ENCODE measurements around the gene RPL5.

Gene RPL5

DNA sequence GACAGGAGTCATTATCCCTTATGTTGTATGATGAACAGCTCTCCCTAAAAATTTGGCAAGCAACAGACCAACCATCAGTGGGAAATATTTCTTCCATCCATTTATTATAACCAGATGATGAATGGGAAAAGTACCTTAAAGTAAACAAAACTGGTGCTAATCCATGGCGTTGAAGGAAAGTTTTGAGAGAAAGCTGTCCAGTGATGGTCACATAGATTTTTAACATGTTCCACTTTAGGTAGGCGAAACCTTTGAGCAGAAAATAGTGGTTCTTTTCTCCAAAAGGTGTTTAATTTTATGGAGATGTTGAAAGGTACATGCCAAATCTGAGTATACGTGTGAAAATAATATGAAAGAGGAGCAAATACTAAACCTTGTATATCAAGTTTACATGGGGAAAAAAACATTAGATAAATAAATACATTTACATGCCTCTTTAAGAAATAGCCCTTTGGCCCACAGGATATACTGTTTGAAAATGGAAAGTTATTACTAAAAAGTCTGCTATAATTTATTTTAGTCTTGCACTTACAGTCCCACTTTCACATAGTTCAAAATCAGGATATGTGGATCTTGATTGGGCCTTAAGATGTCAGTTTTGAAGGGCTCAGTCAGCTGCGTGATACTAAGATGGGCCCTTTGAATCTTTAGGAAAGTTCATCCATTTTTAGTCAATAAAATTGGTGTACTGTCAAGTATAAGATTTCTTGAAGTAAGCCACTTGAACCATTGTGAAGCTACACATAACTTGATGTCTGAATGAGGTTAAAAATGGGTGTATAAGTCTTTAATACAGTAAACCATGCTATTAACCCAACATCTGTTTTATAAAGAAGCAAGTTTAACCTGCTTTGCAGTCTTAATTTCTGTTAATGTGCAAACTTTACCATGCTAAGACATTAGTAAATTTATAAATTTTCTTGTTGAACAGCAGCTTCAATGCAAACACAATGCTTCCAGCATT lies 10.5 kb downstream of the RPL5 start:
- TF ChIP-seq, protein P1, sequence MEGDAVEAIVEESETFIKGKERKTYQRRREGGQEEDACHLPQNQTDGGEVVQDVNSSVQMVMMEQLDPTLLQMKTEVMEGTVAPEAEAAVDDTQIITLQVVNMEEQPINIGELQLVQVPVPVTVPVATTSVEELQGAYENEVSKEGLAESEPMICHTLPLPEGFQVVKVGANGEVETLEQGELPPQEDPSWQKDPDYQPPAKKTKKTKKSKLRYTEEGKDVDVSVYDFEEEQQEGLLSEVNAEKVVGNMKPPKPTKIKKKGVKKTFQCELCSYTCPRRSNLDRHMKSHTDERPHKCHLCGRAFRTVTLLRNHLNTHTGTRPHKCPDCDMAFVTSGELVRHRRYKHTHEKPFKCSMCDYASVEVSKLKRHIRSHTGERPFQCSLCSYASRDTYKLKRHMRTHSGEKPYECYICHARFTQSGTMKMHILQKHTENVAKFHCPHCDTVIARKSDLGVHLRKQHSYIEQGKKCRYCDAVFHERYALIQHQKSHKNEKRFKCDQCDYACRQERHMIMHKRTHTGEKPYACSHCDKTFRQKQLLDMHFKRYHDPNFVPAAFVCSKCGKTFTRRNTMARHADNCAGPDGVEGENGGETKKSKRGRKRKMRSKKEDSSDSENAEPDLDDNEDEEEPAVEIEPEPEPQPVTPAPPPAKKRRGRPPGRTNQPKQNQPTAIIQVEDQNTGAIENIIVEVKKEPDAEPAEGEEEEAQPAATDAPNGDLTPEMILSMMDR (IDR thresholded peaks at IDR 0.05; ENCODE audit: low read depth, low read length), result no peak
- in situ Hi-C loops (cut with HindIII; ENCODE audit: low sequenced_read_pairs), result no loop called here
- DNase-seq (ENCODE audit: low read depth, low spot score), result no peak
- H3K4me3 ChIP-seq (ENCODE audit: low read depth, low read length), result no peak overlapping the region

DNA sequence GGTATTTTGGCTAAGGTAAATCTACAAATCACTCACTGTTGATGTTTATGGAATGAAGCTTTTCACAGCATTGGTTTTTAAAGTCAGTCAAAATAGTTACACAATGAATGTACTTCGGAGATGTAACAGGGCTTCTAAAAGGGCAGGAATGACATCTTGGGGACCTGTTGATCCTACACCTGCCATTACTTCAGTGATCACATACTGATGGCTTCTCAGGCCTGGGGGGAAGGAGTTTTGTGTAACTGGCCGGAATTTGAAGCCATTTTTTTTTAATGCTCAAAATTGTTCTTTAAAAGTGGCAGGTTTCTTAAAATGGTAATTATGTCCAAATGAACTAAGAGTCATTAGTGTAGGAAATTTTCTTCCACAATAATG lies 11.2 kb downstream of the RPL5 start:
- no peak for DNase-seq (ENCODE audit: low read depth, low spot score)
- in situ Hi-C loops (cut with HindIII; ENCODE audit: low sequenced_read_pairs), result no loop called here
- H3K4me3 ChIP-seq (ENCODE audit: low read depth, low read length), result no peak overlapping the region
- TF ChIP-seq, protein P1 (IDR thresholded peaks at IDR 0.05; ENCODE audit: low read depth, low read length), result no peak

DNA sequence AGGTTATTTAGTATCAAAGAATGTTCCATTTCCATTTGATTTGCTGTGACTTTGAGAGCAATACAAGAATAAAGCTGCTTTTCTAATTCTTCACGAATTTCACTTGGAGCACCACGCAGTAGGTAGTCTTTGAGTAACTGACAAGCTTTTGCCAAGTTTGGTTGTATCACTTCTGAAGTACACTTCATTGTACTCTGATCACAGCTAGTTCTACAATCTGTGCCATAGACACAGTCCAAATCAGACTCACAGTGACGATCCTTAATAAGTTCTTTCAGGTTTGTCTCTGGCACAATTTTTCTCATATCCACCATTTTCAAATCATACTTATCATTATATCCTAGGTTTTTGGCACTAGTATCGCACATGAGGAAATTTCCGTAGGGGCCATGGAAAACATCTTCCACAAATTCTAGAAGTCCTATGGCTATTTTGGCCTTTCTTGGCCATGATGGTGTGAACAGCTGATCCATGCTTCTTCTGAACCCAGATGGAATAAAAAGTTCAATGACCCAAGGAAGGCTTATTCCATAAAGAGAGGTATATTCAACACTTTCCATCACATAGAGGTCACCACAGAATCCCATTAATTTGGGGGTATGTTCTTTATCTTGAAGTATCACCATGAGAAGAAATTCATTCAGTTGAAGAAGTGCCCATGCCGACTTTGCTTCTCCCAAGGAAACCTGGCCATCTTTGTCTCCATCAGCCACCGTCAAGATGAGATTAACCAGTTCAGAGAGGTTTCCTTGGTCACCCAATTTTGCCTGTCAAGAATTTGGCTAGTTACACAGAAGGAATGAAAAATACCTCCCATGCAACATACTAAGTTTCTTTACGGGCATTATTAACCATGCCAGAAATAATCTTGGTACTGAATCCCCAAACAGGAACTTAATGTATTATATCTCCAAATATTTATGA lies 11.9 kb downstream of the RPL5 start:
- DNase-seq (ENCODE audit: low read depth, low spot score), result no peak
- H3K4me3 ChIP-seq (ENCODE audit: low read depth, low read length), result no peak overlapping the region
- TF ChIP-seq, protein P1 (IDR thresholded peaks at IDR 0.05; ENCODE audit: low read depth, low read length), result no peak
- in situ Hi-C loops (cut with HindIII; ENCODE audit: low sequenced_read_pairs), result no loop called here

GRCh38 chr1:92844439-92844838 lies 12.6 kb downstream of the RPL5 start:
- no peak overlapping the region for H3K4me3 ChIP-seq (ENCODE audit: low read depth, low read length)
- in situ Hi-C loops (cut with HindIII; ENCODE audit: low sequenced_read_pairs), result no loop called here
- no peak for DNase-seq (ENCODE audit: low read depth, low spot score)
- TF ChIP-seq, protein P1 (IDR thresholded peaks at IDR 0.05; ENCODE audit: low read depth, low read length), result no peak

GRCh38 chr1:92845908-92846307 lies 14.1 kb downstream of the RPL5 start:
- no peak overlapping the region for H3K4me3 ChIP-seq (ENCODE audit: low read depth, low read length)
- in situ Hi-C loops (cut with HindIII; ENCODE audit: low sequenced_read_pairs), result no loop called here
- TF ChIP-seq, protein P1 (IDR thresholded peaks at IDR 0.05; ENCODE audit: low read depth, low read length), result no peak
- no peak for DNase-seq (ENCODE audit: low read depth, low spot score)

GRCh38 chr1:92848201-92848600 lies 16.4 kb downstream of the RPL5 start:
- H3K4me3 ChIP-seq (ENCODE audit: low read depth, low read length), result no peak overlapping the region
- DNase-seq (ENCODE audit: low read depth, low spot score), result no peak
- TF ChIP-seq, protein P1 (IDR thresholded peaks at IDR 0.05; ENCODE audit: low read depth, low read length), result no peak
- in situ Hi-C loops (cut with HindIII; ENCODE audit: low sequenced_read_pairs), result no loop called here
